Measurements from ENCODE around the gene ZNF846. TPM values are rescaled to one million over a fixed set of nuclear protein-coding genes. Genes with fewer than 3 reads are reported as not detected.
"Not testable (repeated sequence)": the region's sequence is repeated elsewhere in the genome, so short reads cannot be mapped to it uniquely, and the experiment has no call there.

ZNF846 gene
- total RNA-seq, 1 experiment from 2014 or later: 11.2 TPM

DNA sequence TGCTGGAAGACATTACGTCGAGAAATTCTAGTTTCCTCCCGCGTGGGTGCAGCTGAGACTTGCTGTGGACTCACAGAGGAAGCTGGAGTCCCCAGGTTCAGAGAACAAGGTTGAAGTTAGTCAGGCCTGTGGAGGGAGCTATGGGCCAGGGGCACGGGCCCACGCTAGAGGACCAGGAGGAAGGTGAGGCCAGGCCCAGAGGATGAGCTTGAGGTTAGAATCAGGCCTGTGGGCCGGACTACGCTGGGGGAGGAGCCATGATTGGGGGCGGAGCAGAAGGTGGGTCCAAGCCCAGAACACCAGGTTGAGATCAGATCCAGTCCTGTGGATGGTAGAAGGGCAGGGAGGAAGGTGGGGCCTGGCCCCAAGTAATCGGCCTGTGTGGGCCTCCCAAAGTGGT lies 32.6 kb downstream of the ZNF846 start:
- peaks cover 3% of the 10 kb centered on the region; the same call in 1 of the 2 replicates for H3K27me3 Mint-ChIP-seq (ENCODE audit: low read depth)
- ATAC-seq (peak; percentile 96), DNase-seq (ENCODE audit: low spot score) (peak; percentile 55)
- H3K4me3 Mint-ChIP-seq: no peak overlapping the region
- peaks cover 3% of the 10 kb centered on the region; the same call in 1 of the 2 replicates for H3K36me3 Mint-ChIP-seq
- POLR2A ChIA-PET: interaction anchor here (1.0 kb wide), 1 partner anchor 83 kb away, joined by 5 read pairs; the partner anchor contains the start of gene FBXL12
- TF ChIP-seq NFATC4 (CRISPR knock-in tag; IDR thresholded peaks at IDR 0.05) (no peak), IRF1 (CRISPR knock-in tag; IDR thresholded peaks at IDR 0.05) (no peak), TP53 (CRISPR knock-in tag; IDR thresholded peaks at IDR 0.05) (no peak), ARID4B (CRISPR knock-in tag; IDR thresholded peaks at IDR 0.05; ENCODE audit: borderline replicate concordance) (no peak), USF1 (CRISPR knock-in tag; IDR thresholded peaks at IDR 0.05) (no peak), ZNF317 (CRISPR knock-in tag; IDR thresholded peaks at IDR 0.05; ENCODE audit: borderline replicate concordance, low read depth) (no peak), ZNF263 (CRISPR knock-in tag; IDR thresholded peaks at IDR 0.05; ENCODE audit: low read depth) (no peak), ZNF671 (CRISPR knock-in tag; IDR thresholded peaks at IDR 0.05) (no peak), USF2 (CRISPR knock-in tag; IDR thresholded peaks at IDR 0.05) (no peak), NR3C1 (CRISPR knock-in tag; conservative IDR thresholded peaks at IDR 0.05; ENCODE audit: low read depth) (no peak), HMGA2 (CRISPR knock-in tag; IDR thresholded peaks at IDR 0.05) (no peak), CREM (CRISPR knock-in tag; IDR thresholded peaks at IDR 0.05) (no peak)
- TF ChIP-seq, protein P1, sequence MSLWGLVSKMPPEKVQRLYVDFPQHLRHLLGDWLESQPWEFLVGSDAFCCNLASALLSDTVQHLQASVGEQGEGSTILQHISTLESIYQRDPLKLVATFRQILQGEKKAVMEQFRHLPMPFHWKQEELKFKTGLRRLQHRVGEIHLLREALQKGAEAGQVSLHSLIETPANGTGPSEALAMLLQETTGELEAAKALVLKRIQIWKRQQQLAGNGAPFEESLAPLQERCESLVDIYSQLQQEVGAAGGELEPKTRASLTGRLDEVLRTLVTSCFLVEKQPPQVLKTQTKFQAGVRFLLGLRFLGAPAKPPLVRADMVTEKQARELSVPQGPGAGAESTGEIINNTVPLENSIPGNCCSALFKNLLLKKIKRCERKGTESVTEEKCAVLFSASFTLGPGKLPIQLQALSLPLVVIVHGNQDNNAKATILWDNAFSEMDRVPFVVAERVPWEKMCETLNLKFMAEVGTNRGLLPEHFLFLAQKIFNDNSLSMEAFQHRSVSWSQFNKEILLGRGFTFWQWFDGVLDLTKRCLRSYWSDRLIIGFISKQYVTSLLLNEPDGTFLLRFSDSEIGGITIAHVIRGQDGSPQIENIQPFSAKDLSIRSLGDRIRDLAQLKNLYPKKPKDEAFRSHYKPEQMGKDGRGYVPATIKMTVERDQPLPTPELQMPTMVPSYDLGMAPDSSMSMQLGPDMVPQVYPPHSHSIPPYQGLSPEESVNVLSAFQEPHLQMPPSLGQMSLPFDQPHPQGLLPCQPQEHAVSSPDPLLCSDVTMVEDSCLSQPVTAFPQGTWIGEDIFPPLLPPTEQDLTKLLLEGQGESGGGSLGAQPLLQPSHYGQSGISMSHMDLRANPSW (CRISPR knock-in tag; conservative IDR thresholded peaks at IDR 0.05; ENCODE audit: low read depth): no peak
- TF ChIP-seq, protein P2, sequence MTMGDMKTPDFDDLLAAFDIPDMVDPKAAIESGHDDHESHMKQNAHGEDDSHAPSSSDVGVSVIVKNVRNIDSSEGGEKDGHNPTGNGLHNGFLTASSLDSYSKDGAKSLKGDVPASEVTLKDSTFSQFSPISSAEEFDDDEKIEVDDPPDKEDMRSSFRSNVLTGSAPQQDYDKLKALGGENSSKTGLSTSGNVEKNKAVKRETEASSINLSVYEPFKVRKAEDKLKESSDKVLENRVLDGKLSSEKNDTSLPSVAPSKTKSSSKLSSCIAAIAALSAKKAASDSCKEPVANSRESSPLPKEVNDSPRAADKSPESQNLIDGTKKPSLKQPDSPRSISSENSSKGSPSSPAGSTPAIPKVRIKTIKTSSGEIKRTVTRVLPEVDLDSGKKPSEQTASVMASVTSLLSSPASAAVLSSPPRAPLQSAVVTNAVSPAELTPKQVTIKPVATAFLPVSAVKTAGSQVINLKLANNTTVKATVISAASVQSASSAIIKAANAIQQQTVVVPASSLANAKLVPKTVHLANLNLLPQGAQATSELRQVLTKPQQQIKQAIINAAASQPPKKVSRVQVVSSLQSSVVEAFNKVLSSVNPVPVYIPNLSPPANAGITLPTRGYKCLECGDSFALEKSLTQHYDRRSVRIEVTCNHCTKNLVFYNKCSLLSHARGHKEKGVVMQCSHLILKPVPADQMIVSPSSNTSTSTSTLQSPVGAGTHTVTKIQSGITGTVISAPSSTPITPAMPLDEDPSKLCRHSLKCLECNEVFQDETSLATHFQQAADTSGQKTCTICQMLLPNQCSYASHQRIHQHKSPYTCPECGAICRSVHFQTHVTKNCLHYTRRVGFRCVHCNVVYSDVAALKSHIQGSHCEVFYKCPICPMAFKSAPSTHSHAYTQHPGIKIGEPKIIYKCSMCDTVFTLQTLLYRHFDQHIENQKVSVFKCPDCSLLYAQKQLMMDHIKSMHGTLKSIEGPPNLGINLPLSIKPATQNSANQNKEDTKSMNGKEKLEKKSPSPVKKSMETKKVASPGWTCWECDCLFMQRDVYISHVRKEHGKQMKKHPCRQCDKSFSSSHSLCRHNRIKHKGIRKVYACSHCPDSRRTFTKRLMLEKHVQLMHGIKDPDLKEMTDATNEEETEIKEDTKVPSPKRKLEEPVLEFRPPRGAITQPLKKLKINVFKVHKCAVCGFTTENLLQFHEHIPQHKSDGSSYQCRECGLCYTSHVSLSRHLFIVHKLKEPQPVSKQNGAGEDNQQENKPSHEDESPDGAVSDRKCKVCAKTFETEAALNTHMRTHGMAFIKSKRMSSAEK (CRISPR knock-in tag; IDR thresholded peaks at IDR 0.05; ENCODE audit: borderline replicate concordance): no peak
- TF ChIP-seq, protein P3, sequence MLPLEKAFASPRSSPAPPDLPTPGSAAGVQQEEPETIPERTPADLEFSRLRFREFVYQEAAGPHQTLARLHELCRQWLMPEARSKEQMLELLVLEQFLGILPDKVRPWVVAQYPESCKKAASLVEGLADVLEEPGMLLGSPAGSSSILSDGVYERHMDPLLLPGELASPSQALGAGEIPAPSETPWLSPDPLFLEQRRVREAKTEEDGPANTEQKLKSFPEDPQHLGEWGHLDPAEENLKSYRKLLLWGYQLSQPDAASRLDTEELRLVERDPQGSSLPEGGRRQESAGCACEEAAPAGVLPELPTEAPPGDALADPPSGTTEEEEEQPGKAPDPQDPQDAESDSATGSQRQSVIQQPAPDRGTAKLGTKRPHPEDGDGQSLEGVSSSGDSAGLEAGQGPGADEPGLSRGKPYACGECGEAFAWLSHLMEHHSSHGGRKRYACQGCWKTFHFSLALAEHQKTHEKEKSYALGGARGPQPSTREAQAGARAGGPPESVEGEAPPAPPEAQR (CRISPR knock-in tag; IDR thresholded peaks at IDR 0.05): no peak
- TF ChIP-seq, protein P4, sequence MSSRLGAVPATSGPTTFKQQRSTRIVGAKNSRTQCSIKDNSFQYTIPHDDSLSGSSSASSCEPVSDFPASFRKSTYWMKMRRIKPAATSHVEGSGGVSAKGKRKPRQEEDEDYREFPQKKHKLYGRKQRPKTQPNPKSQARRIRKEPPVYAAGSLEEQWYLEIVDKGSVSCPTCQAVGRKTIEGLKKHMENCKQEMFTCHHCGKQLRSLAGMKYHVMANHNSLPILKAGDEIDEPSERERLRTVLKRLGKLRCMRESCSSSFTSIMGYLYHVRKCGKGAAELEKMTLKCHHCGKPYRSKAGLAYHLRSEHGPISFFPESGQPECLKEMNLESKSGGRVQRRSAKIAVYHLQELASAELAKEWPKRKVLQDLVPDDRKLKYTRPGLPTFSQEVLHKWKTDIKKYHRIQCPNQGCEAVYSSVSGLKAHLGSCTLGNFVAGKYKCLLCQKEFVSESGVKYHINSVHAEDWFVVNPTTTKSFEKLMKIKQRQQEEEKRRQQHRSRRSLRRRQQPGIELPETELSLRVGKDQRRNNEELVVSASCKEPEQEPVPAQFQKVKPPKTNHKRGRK (CRISPR knock-in tag; IDR thresholded peaks at IDR 0.05; ENCODE audit: borderline replicate concordance): no peak
- H3K4me1 Mint-ChIP-seq: peaks cover 3% of the 10 kb centered on the region; the same call in 1 of the 2 replicates
- CTCF ChIA-PET: interaction anchor here (0.6 to 0.8 kb wide), 2 partner anchors 33 to 67 kb away, joined by 3 to 5 read pairs; partner anchors contain the start of gene ZNF846
- peak overlapping the region; percentile 66; the same call in 1 of the 2 replicates for H3K27ac Mint-ChIP-seq
- H3K9me3 Mint-ChIP-seq: peaks cover 6% of the 10 kb centered on the region

DNA sequence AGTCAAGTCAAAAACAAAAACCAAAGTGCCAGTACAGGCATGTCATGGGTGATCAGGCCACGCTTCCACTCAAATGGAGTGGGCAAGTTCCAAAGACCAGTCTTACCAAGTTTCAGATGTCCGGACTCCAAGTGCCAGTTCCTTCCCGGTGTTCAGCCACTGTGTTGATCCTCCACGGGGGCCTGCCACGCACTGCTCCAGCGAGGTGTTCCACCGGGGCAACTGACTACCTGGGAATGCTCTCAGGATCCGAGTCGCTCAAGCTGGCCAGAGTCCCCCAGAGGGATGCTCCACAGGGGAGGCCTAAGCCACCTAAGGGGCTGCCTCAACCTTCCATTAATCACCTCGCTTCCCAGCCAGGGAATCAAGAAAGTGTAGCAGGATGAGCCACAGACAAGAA lies 38.5 kb downstream of the ZNF846 start:
- ATAC-seq; POLR2A ChIA-PET; H3K27me3 Mint-ChIP-seq (ENCODE audit: low read depth); DNase-seq (ENCODE audit: low spot score); H3K4me3 Mint-ChIP-seq; H3K4me1 Mint-ChIP-seq; H3K36me3 Mint-ChIP-seq; CTCF ChIA-PET; H3K27ac Mint-ChIP-seq: not testable (repeated sequence)
- peaks cover 14% of the 10 kb centered on the region for H3K9me3 Mint-ChIP-seq

Data from WTC11 (cell line).